DND-41 (cell line): Measurements from ENCODE around the gene PHLDA1.

ENCODE experiments used
- ATAC-seq: fragments of 200-7000 bp; cut with Tn5 transposase; 3 replicates; pipeline ENCODE4 v1.9.1; 2021; ENCODE audit warnings: low read depth; ENCODE audit not compliant: insufficient read depth
- DNase-seq: peaks from one replicate; pipeline ENCODE4 v3.0.0-alpha.2; 2020
- H2AFZ ChIP-seq: 2 replicates; pipeline ENCODE4 v1.6.0; 2012; ENCODE audit warnings: low read depth, low read length
- H3K27ac ChIP-seq: 2 replicates; pipeline ENCODE4 v1.5.1; 2012; ENCODE audit warnings: low read length, inconsistent platforms
- H3K27me3 ChIP-seq: fragments of 200-600 bp; sonication (generic); 2 replicates; pipeline ENCODE4 v1.6.0; 2012; ENCODE audit warnings: low read length, mild to moderate bottlenecking, inconsistent platforms; ENCODE audit not compliant: insufficient read depth, poor library complexity
- H3K36me3 ChIP-seq: 2 replicates; pipeline ENCODE4 v1.5.1; 2012; ENCODE audit warnings: low read length, inconsistent platforms; ENCODE audit not compliant: insufficient read depth
- H3K4me1 ChIP-seq: 2 replicates; pipeline ENCODE4 v1.5.1; 2012; ENCODE audit warnings: mild to moderate bottlenecking, low read length; ENCODE audit not compliant: insufficient read depth
- H3K4me2 ChIP-seq: 2 replicates; pipeline ENCODE4 v1.6.0; 2012; ENCODE audit warnings: mild to moderate bottlenecking, moderate library complexity, low read length, inconsistent platforms; ENCODE audit not compliant: insufficient read depth
- H3K4me3 ChIP-seq, 2 experiments: fragments of 200-600 bp in 1 of 2; shearing (Covaris generic) in 1 of 2; 2 replicates each; pipeline ENCODE4 v1.5.1; 2012 to 2016; ENCODE audit warnings: inconsistent platforms in 2 of 2, low read length in 2 of 2, mild to moderate bottlenecking in 2 of 2, low read depth in 1 of 2, moderate library complexity in 1 of 2
- H3K79me2 ChIP-seq: 2 replicates; pipeline ENCODE4 v1.6.0; 2012; ENCODE audit warnings: low read length, inconsistent platforms; ENCODE audit not compliant: insufficient read depth
- H3K9ac ChIP-seq: 2 replicates; pipeline ENCODE4 v1.6.0; 2012; ENCODE audit warnings: low read depth, mild to moderate bottlenecking, inconsistent platforms, low read length, moderate library complexity
- H3K9me3 ChIP-seq: 2 replicates; pipeline ENCODE4 v1.5.1; 2012; ENCODE audit warnings: low read length, moderate library complexity, mild to moderate bottlenecking, inconsistent platforms; ENCODE audit not compliant: insufficient read depth, severe bottlenecking
- H4K20me1 ChIP-seq: 2 replicates; pipeline ENCODE4 v1.6.0; 2012; ENCODE audit warnings: low read length; ENCODE audit not compliant: insufficient read depth
- CTCF ChIP-seq: IDR thresholded peaks from 2 replicates; pipeline ENCODE4 v1.5.1; 2012; ENCODE audit warnings: borderline replicate concordance, low read length, moderate library complexity, mild to moderate bottlenecking; ENCODE audit not compliant: poor library complexity, severe bottlenecking; ENCODE audit errors: extremely low read depth
- EZH2 ChIP-seq: IDR thresholded peaks from 3 replicates; pipeline ENCODE4 v1.6.1; 2012; ENCODE audit warnings: borderline replicate concordance, low read depth, mild to moderate bottlenecking, moderate library complexity, low read length, inconsistent platforms; ENCODE audit not compliant: severe bottlenecking

PHLDA1 gene

GRCh38 chr12:76038176-76038575, 6.6 kb upstream of the PHLDA1 start:
- no peaks in the 10 kb centered on the region for H3K36me3 ChIP-seq
- 0 out of 2 replicates have a peak, but pooled peaks cover 3% of the 10 kb centered on the region for H4K20me1 ChIP-seq
- H3K4me1 ChIP-seq, result no peaks in the 10 kb centered on the region
- H3K27ac ChIP-seq, result no peak overlapping the region
- DNase-seq (no peak), ATAC-seq (no peak)
- H3K4me2 ChIP-seq, result no peak overlapping the region
- no peak overlapping the region for H3K4me3 ChIP-seq
- no peaks in the 10 kb centered on the region for H3K79me2 ChIP-seq
- no peak for TF ChIP-seq CTCF
- no peak for TF ChIP-seq EZH2
- no peak overlapping the region for H3K9ac ChIP-seq
- H2AFZ ChIP-seq, result no peak overlapping the region
- no peaks in the 10 kb centered on the region for H3K27me3 ChIP-seq
- H3K9me3 ChIP-seq, result no peaks in the 10 kb centered on the region

GRCh38 chr12:76037130-76038103, 5.8 kb upstream of the PHLDA1 start:
- Histone ChIP-seq H3K9me3 (no peaks in the 10 kb centered on the region), H3K36me3 (no peaks in the 10 kb centered on the region), H3K27ac (no peak overlapping the region), H2AFZ (no peak overlapping the region), H3K4me2 (no peak overlapping the region), H3K79me2 (no peaks in the 10 kb centered on the region), H4K20me1 (0 out of 2 replicates have a peak, but pooled peaks cover 3% of the 10 kb centered on the region), H3K4me3 (no peak overlapping the region), H3K4me1 (peaks cover 4% of the 10 kb centered on the region), H3K27me3 (no peaks in the 10 kb centered on the region), H3K9ac (no peak overlapping the region)
- ATAC-seq (peak; percentile 87), DNase-seq (peak; percentile 50)
- peak; percentile 95 for TF ChIP-seq CTCF
- no peak for TF ChIP-seq EZH2

- DNase-seq (no peak), ATAC-seq (no peak)
- Histone ChIP-seq H4K20me1 (no peaks in the 10 kb centered on the region), H3K4me3 (no peak overlapping the region), H3K27ac (no peak overlapping the region), H3K9me3 (no peaks in the 10 kb centered on the region), H3K4me2 (no peak overlapping the region), H3K9ac (no peak overlapping the region), H3K4me1 (peaks cover 24% of the 10 kb centered on the region), H2AFZ (no peak overlapping the region), H3K36me3 (no peaks in the 10 kb centered on the region; the same call in 1 of the 2 replicates), H3K27me3 (no peaks in the 10 kb centered on the region), H3K79me2 (peaks cover 6% of the 10 kb centered on the region; the same call in 1 of the 2 replicates)
- TF ChIP-seq EZH2 (no peak), CTCF (no peak)
Observed at GRCh38 chr12:76035045-76035444, 3.5 kb upstream of the PHLDA1 start.
